GM21528 (cell line): ENCODE data around the gene MMP14.
"Not testable (repeated sequence)": the region's sequence is repeated elsewhere in the genome, so short reads cannot be mapped to it uniquely, and the experiment has no call there.

Experiments
- ATAC-seq: cut with Tn5 transposase; IDR thresholded peaks from one replicate; pipeline ENCODE4 v1.9.1; 2021; ENCODE audit warnings: mild to moderate bottlenecking, moderate library complexity; ENCODE audit not compliant: unreplicated experiment, low FRiP score

MMP14 gene

DNA sequence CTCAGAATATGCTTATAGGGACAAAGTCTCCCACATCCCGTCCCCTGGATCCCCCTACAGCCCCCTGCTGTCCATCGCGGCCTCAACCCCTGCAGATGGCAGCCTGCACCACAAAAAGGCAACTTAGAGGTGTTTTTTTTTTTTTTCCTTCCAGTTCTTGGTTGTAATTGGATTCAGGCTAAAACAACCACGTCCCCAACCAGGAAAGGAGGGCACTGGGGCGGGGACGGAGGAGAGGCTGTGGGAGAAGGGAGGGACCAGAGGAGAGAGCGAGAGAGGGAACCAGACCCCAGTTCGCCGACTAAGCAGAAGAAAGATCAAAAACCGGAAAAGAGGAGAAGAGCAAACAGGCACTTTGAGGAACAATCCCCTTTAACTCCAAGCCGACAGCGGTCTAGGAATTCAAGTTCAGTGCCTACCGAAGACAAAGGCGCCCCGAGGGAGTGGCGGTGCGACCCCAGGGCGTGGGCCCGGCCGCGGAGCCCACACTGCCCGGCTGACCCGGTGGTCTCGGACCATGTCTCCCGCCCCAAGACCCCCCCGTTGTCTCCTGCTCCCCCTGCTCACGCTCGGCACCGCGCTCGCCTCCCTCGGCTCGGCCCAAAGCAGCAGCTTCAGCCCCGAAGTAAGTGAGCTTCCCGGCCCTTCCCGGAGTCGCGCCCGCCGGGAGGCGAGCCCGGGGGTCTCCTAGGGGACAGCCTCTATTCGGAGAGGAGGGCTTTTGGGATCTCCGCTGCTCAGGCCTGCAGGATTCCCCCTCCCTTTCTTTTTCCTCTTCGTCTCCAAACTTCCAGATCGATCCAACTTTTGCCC is at the start of gene MMP14:
Gene MMP14 (plus strand): TSS at position 285 of the 813 bp plus-strand sequence. CDS start 233 bp downstream, at position 518.
- ATAC-seq: no peak

DNA sequence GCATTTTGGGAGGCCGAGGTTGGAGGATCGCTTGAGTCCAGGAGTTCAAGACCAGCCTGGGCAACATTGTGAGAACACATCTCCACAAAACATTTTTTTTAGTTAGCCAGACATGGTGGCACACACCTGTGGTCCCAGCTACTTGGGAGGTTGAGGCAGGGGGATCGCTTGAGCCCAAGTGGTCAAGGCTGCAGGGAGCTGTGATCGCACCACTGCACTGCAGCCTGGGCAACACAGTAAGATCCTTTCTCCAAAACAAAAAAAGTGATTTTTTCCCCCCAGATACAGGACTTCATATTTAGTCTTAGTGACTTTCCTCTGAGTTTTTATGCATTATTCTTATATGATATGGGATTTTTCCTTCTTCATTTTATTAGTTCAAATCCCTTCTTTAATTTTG is 49.7 kb upstream of the MMP14 start:
- no peak for ATAC-seq

- no peak for ATAC-seq
Observed at GRCh38 chr14:22791301-22791700, 45.1 kb upstream of the MMP14 start.

GRCh38 chr14:22792158-22792557 is 44.2 kb upstream of the MMP14 start:
- no peak for ATAC-seq

DNA sequence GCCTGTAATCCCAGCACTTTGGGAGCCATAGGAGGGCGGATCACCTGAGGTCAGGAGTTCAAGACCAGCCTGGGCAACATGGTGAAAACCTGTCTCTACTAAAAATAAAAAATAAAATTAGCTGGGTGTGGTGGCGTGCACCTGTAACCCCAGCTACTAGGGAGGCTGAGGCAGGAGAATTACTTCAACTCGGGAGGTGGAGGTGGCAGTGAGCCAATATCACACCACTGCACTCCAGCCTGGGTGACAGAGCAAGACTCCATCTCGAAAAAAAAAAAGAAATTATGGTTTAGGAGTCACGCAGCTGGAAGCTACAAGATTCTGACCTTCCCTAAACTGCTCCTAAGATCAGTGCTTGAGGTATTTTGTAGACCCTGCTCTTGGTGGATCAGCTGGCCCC is 42.8 kb upstream of the MMP14 start:
- not testable (repeated sequence) for ATAC-seq

- no peak for ATAC-seq
Observed at GRCh38 chr14:22793976-22794375, 42.4 kb upstream of the MMP14 start.

DNA sequence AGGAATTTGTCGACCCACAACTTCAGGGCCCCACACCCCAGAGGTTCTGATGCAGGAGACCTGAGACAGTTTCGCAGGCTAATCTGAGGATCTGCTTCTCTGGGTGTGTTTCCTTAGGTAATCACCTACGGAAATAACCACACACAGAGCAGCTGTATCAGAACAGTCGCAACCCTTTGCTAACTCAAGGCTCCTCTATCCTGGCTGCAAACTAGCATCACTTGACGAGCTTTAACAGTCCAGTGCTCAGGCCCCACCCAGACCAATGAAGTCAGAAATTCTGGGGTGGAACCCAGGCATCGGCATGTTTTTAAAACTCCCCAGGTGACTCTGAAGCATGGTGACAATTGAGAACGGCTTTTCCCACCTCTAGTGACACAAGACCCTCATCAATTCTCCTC is 41.8 kb upstream of the MMP14 start:
- ATAC-seq: no peak

- no peak for ATAC-seq
Observed at GRCh38 chr14:22796087-22796707, 40.2 kb upstream of the MMP14 start.

DNA sequence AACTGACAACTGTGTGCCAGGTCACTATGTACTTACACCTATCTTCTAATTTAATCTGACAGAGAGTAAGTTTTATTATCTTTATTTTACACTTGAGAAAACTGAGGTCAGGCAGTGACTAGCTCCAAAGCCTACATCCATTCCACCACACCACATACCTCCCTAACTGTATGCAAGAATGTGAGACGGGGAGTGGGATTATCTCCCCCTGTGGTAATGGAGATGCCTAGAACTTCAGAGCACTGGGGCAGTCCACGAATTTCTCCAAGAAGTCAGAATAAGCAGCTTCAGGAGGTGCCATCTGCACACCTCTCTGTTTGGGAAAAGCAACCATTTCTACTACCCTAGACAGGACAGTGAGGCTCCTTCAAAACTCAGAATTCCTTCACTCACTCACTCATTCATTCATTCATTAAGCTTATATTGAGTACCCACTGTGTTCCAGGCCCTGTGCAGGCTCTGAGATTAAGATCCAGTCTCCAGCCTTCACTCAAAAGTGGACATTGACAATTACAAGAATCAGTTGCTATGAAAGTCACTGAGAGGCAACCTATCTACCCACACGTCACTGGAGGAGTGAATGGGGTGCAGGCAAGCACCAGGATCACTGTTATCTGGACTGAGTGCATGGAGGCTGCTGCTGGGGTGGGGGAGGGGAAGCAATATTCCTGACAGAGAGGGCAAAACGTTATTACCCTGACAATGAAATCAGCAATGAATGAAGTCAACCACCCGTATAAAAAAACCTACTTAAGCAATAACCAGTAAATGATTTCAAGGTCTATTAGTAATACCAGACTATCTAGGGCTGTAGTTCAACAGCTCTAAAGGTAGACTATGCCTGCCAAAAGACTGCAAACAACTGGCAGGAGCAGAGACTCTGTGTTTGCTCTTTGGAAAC is 39.1 kb upstream of the MMP14 start:
- no peak for ATAC-seq

- no peak for ATAC-seq
Observed at GRCh38 chr14:22798528-22798927, 37.9 kb upstream of the MMP14 start.

GRCh38 chr14:22800346-22800745 is 36.0 kb upstream of the MMP14 start:
- no peak for ATAC-seq

DNA sequence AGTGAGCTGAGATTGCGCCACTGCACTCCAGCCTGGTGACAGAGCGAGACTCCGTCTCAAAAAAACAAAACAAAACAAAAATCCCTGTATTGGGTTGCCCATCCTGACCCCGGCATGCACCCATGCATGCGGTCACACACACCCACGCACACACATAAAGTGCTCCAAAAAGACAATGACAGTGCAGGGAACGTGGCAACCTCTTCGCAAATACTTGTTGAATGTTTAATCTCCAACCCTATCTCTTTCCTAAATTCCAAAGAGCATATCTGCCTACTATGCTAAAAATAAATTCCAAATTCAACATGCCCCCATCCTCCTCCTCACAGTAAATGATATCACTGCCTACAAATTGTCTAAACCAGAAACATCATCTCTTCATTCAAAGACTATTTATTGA is 34.7 kb upstream of the MMP14 start:
- ATAC-seq: no peak

DNA sequence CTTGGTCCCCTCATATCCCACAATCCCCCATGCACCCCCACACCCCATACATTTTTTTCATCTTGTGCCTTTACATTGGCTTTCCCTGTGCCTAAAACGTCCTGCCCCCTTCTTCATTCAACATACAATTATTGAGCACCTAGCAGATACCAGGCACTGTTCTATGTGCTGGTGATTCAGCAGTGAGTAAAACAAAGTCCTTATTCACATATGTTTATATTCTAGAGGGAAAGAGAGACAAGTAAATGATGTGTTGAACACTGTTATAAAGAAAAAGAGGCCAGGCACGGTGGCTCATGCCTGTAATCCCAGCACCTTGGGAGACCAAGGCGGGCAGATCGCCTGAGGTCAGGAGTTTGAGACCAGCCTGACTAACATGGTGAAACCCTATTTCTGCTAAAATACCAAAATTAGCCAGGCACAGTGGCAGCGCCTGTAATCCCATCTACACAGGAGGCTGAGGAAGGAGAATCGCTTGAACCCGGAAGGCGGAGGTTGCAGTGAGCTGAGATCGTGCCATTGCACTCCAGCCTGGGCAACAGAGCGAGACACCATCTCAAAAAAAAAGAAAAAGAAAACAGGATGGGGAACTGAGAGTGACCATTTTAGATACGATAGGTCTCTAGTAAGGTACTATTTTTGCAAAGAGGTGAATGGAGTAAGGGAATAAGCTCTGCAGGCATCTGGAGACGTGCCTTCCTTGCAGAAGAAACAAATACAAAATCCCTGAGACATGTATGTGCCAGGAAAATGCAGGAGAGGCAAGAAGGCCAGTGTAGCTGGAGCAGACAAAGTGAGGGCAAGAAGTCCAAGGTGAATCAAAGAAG is 33.3 kb upstream of the MMP14 start:
- no peak for ATAC-seq

DNA sequence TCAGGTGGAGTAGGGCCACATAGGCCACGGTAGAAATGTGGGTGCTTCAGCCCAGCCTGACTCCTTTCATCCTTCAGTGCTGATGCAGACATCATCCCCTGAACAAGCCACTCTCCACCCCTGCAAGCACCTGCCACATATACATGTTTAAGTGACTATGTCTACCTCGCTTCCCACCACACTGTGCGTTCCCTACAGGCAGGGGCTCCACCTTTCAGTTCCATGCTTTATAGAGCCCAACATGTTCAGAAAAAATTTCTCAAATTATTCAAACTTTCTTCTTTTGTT is 32.8 kb upstream of the MMP14 start:
- ATAC-seq: no peak

DNA sequence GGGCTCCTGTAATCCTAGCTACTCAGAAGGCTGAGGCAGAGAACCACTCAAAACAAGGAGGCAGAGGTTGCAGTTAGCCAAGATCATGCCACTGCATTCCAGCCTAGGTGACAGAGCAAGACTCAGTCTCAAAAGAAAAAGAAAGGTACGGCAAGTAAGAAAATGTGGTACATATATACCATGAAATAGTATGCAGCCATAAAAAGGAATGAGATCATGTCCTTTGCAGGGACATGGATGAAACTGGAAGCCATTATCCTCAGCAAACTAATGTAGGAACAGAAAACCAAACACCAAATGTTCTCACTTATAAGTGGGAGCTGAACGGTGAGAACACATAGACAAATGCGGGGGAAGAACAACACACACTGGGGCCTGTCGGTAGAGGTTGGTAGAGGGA is 31.1 kb upstream of the MMP14 start:
- ATAC-seq: not testable (repeated sequence)

GRCh38 chr14:22807432-22808087 is 28.8 kb upstream of the MMP14 start:
- ATAC-seq: no peak

DNA sequence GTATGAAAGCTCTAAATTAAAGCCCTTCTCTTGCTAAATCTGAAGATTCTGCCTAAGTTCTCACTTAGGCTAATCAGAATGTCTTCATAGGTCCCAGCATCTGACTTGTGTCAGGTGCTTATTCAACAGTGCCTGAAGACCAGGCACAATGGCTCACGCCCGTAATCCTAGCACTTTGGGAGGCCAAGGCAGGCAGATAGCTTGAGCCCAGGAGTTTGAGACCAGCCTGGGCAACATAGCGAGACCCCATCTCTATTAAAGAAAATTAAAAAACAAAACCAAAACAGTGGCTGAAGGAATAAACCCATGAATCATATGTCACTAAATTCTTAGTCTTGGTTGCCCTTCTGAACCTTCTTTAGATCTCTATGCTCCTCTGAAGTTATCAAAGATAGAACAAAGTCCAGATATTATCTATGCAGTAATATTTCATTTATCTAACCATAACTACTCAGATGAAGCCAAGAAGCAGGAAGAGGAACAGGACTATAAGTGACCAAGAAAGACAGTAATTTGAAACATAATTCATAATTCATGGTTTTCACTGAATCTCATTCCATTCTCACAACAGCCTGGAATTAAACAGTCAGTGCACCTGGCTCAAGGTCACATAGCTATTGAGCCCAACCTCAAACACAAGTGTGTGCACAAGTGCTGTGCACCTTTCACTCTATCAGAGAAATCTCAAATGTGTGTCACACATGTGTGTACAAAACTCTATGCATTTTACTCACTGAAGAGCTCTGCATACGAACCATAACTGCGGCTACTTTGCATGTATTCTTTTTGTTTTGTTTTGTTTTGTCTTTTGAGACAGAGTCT is 27.8 kb upstream of the MMP14 start:
- no peak for ATAC-seq

DNA sequence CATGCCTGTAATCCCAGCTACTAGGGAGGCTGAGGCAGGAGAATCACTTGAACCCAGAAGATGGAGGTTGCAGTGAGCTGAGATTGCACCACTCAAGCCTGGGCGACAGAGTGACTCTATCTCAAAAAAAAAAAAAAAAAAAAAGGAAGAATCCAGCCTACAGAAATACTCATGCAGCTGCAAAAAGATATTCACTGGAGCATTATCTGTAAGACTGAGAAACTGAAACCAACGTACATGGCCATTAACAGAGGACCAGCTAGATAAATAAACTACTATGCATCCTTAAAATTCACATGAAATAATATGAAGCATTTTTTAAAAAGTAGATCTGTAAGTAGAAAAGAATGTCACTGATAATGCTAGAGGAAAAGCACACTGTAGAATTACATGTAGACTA is 24.7 kb upstream of the MMP14 start:
- no peak for ATAC-seq

- ATAC-seq: no peak
Observed at GRCh38 chr14:22812744-22813143, 23.6 kb upstream of the MMP14 start.
